H9 (cell line): Measurements from ENCODE around the gene AKAP9. TPM values are rescaled to one million over a fixed set of nuclear protein-coding genes. Genes with fewer than 3 reads are reported as not detected.

Experiments
- DNase-seq: peaks from one replicate; pipeline ENCODE4 v3.0.0-alpha.2; 2017
- H2AFZ ChIP-seq: one replicate; pipeline ENCODE4 v1.6.1; 2013; ENCODE audit warnings: mild to moderate bottlenecking, low read length, control low read depth, moderate library complexity
- H2AK5ac ChIP-seq: 2 replicates; pipeline ENCODE4 v1.6.1; 2013; ENCODE audit warnings: low read length, control low read depth, mixed read lengths; ENCODE audit not compliant: insufficient read length
- H2BK120ac ChIP-seq: one replicate; pipeline ENCODE4 v1.6.1; 2013; ENCODE audit warnings: low read depth, mild to moderate bottlenecking, low read length, control low read depth, inconsistent platforms; ENCODE audit not compliant: poor library complexity, severe bottlenecking
- H2BK12ac ChIP-seq: 2 replicates; pipeline ENCODE4 v1.6.1; 2013; ENCODE audit warnings: low read length, control low read depth, mixed read lengths, low read depth; ENCODE audit not compliant: insufficient read length
- H2BK15ac ChIP-seq: 2 replicates; pipeline ENCODE4 v1.6.1; 2013; ENCODE audit warnings: low read depth, low read length, control low read depth
- H2BK20ac ChIP-seq: one replicate; pipeline ENCODE4 v1.6.1; 2013; ENCODE audit warnings: low read depth, mild to moderate bottlenecking, low read length, control low read depth, inconsistent platforms; ENCODE audit not compliant: poor library complexity, severe bottlenecking
- H2BK5ac ChIP-seq: 2 replicates; pipeline ENCODE4 v1.6.1; 2013; ENCODE audit warnings: low read length, control low read depth, mixed read lengths; ENCODE audit not compliant: insufficient read length
- H3K14ac ChIP-seq: 2 replicates; pipeline ENCODE4 v1.6.1; 2013; ENCODE audit warnings: low read length, control low read depth; ENCODE audit not compliant: insufficient read depth
- H3K18ac ChIP-seq: 2 replicates; pipeline ENCODE4 v1.6.1; 2013; ENCODE audit warnings: low read depth, mild to moderate bottlenecking, mixed read lengths, low read length, control low read depth; ENCODE audit not compliant: insufficient read length
- H3K23ac ChIP-seq: 2 replicates; pipeline ENCODE4 v1.6.1; 2013; ENCODE audit warnings: low read length, control low read depth, mixed read lengths, low read depth; ENCODE audit not compliant: insufficient read length
- H3K23me2 ChIP-seq: 2 replicates; pipeline ENCODE4 v1.6.1; 2013; ENCODE audit warnings: low read depth, mild to moderate bottlenecking, mixed read lengths, low read length, control low read depth; ENCODE audit not compliant: insufficient read length, poor library complexity, severe bottlenecking
- H3K27ac ChIP-seq: 2 replicates; pipeline ENCODE4 v1.5.1; 2013; ENCODE audit warnings: low read length, control low read depth, mixed read lengths, low read depth; ENCODE audit not compliant: insufficient read length
- H3K27me3 ChIP-seq: 2 replicates; pipeline ENCODE4 v1.6.1; 2013; ENCODE audit warnings: low read length, control low read depth, inconsistent platforms; ENCODE audit not compliant: insufficient read depth
- H3K4ac ChIP-seq: 2 replicates; pipeline ENCODE4 v1.6.1; 2013; ENCODE audit warnings: low read depth, mild to moderate bottlenecking, control low read depth, inconsistent platforms, low read length, moderate library complexity
- H3K4me1 ChIP-seq: 2 replicates; pipeline ENCODE4 v1.6.1; 2013; ENCODE audit warnings: low read length, control low read depth, inconsistent platforms; ENCODE audit not compliant: insufficient read depth
- H3K4me2 ChIP-seq: 2 replicates; pipeline ENCODE4 v1.6.1; 2013; ENCODE audit warnings: low read length, control low read depth, mixed read lengths; ENCODE audit not compliant: insufficient read length, insufficient read depth
- H3K56ac ChIP-seq: 2 replicates; pipeline ENCODE4 v1.6.1; 2013; ENCODE audit warnings: low read depth, mild to moderate bottlenecking, mixed read lengths, low read length, control low read depth; ENCODE audit not compliant: insufficient read length
- H3K79me1 ChIP-seq: 2 replicates; pipeline ENCODE4 v1.6.1; 2013; ENCODE audit warnings: low read depth, mild to moderate bottlenecking, moderate library complexity, low read length, control low read depth, inconsistent platforms; ENCODE audit not compliant: insufficient read depth, poor library complexity, severe bottlenecking
- H3K79me2 ChIP-seq: 2 replicates; pipeline ENCODE4 v1.6.1; 2013; ENCODE audit warnings: low read length, control low read depth, inconsistent platforms; ENCODE audit not compliant: insufficient read depth
- H3K9ac ChIP-seq: 2 replicates; pipeline ENCODE4 v1.6.1; 2013; ENCODE audit warnings: low read length, control low read depth, mixed read lengths; ENCODE audit not compliant: insufficient read length; ENCODE audit errors: extremely low read depth
- H3K9me3 ChIP-seq: one replicate; pipeline ENCODE4 v1.6.1; 2013; ENCODE audit warnings: low read depth, low read length, inconsistent platforms; ENCODE audit not compliant: control insufficient read depth
- H3T11ph ChIP-seq: one replicate; pipeline ENCODE4 v1.6.1; 2013; ENCODE audit warnings: mild to moderate bottlenecking, low read length, control low read depth, inconsistent platforms
- H4K20me1 ChIP-seq: one replicate; pipeline ENCODE4 v1.6.1; 2013; ENCODE audit not compliant: control insufficient read depth, insufficient read length, insufficient read depth
- H4K5ac ChIP-seq: 2 replicates; pipeline ENCODE4 v1.6.1; 2013; ENCODE audit warnings: low read depth, mild to moderate bottlenecking, mixed read lengths, low read length, control low read depth; ENCODE audit not compliant: insufficient read length
- H4K8ac ChIP-seq: replicated peaks from 2 replicates; pipeline ENCODE4 v1.6.1; 2013; ENCODE audit warnings: low read length, control low read depth, mixed read lengths, low read depth; ENCODE audit not compliant: insufficient read length
- H4K91ac ChIP-seq: 2 replicates; pipeline ENCODE4 v1.6.1; 2013; ENCODE audit warnings: low read depth, mild to moderate bottlenecking, moderate library complexity, mixed read lengths, low read length, control low read depth; ENCODE audit not compliant: insufficient read length
- H3K27ac Mint-ChIP-seq, 3 experiments: 2 replicates in 2 of 3; 3 replicates in 1 of 3; pipeline ENCODE4 v1.8.0; 2020 to 2021; ENCODE audit warnings: mixed read lengths in 3 of 3, mild to moderate bottlenecking in 1 of 3, moderate library complexity in 1 of 3
- H3K27me3 Mint-ChIP-seq: 2 replicates; pipeline ENCODE4 v1.8.0; 2021; ENCODE audit warnings: low read depth, mild to moderate bottlenecking, moderate library complexity, mixed read lengths
- H3K36me3 Mint-ChIP-seq, 3 experiments: 2 replicates in 2 of 3; 3 replicates in 1 of 3; pipeline ENCODE4 v1.8.0; 2020 to 2021; ENCODE audit warnings: low read depth in 3 of 3, mixed read lengths in 3 of 3; ENCODE audit not compliant: insufficient read depth in 1 of 3
- H3K4me1 Mint-ChIP-seq, 2 experiments: 2 replicates each; pipeline ENCODE4 v1.8.0; 2020; ENCODE audit warnings: mixed read lengths in 2 of 2
- H3K4me3 Mint-ChIP-seq, 2 experiments: 2 replicates in 1 of 2; 3 replicates in 1 of 2; pipeline ENCODE4 v1.8.0; 2020 to 2021; ENCODE audit warnings: mild to moderate bottlenecking in 2 of 2, mixed read lengths in 2 of 2, moderate library complexity in 1 of 2
- H3K9me3 Mint-ChIP-seq, 2 experiments: 2 replicates in 1 of 2; 3 replicates in 1 of 2; pipeline ENCODE4 v1.8.0; 2020; ENCODE audit warnings: mild to moderate bottlenecking in 2 of 2, mixed read lengths in 2 of 2, moderate library complexity in 1 of 2
- WGBS: extraction: QIAGEN DNeasy Blood & Tissue Kit; methylation state at CpG from one replicate; pipeline ENCODE4 v1.1.7; 2013; ENCODE audit warnings: missing lambda C conversion rate, low lambda C conversion rate, mixed read lengths; ENCODE audit not compliant: insufficient read length; ENCODE audit errors: extremely low coverage; 5-methylcytosine and 5-hydroxymethylcytosine counted together
- total RNA-seq: library from RNA; stranded (reverse); gene quantifications from 2 replicates; pipeline ENCODE4 v1.2.1, GENCODE V29; 2021
- TF ChIP-seq, protein P1 (sequence below): fragments of 200-600 bp; sonication (generic); conservative IDR thresholded peaks from 3 replicates; pipeline ENCODE4 v1.8.0; 2021; ENCODE audit warnings: antibody characterized with exemption, mild to moderate bottlenecking

The AKAP9 gene
- total RNA-seq, 1 experiment from 2014 or later = 22.4 TPM

DNA sequence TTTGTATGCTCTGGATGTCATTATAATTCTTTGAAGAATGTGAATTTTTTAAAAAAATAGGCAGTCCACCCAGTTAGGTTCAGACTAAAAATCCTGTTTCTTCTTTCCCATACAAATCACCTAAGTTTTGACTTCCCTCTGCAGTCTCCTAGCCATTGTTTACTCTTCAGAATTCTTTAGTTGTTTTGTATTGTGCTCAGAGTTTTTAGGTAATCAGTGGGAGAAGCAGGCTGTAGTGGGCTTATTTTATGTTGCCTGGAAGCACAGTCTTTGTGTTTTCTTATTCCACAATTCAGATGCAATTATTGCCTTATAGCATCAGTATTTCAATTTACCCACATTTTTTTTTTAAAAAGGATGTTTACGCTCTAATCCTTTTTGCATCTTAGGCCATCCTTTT, 94.9 kb downstream of the AKAP9 start:
- no peak overlapping the region for H3K14ac ChIP-seq
- no peak overlapping the region for H4K8ac ChIP-seq
- no peak overlapping the region for H2BK20ac ChIP-seq
- Mint-ChIP-seq H3K27me3 (no peaks in the 10 kb centered on the region), H3K4me3 (no peak overlapping the region), H3K27ac (peak overlapping the region in 1 of 3 experiments; percentile 83; a peak in 2 of 7 replicates), H3K36me3 (peaks cover 9 to 29% (median 21%) of the 10 kb centered on the region in 3 experiments; a peak in 6 of 7 replicates), H3K4me1 (peaks cover 0 to 14% of the 10 kb centered on the region in 2 experiments; a peak in 3 of 4 replicates), H3K9me3 (no peaks in the 10 kb centered on the region)
- H4K5ac ChIP-seq = no peak overlapping the region
- no CpG with 5 or more reads among the region's 1 CpG for WGBS
- no peak overlapping the region for H3K56ac ChIP-seq
- TF ChIP-seq, protein P1, sequence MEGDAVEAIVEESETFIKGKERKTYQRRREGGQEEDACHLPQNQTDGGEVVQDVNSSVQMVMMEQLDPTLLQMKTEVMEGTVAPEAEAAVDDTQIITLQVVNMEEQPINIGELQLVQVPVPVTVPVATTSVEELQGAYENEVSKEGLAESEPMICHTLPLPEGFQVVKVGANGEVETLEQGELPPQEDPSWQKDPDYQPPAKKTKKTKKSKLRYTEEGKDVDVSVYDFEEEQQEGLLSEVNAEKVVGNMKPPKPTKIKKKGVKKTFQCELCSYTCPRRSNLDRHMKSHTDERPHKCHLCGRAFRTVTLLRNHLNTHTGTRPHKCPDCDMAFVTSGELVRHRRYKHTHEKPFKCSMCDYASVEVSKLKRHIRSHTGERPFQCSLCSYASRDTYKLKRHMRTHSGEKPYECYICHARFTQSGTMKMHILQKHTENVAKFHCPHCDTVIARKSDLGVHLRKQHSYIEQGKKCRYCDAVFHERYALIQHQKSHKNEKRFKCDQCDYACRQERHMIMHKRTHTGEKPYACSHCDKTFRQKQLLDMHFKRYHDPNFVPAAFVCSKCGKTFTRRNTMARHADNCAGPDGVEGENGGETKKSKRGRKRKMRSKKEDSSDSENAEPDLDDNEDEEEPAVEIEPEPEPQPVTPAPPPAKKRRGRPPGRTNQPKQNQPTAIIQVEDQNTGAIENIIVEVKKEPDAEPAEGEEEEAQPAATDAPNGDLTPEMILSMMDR = no peak
- H2BK120ac ChIP-seq = no peak overlapping the region
- H2BK5ac ChIP-seq = no peak overlapping the region
- H2BK15ac ChIP-seq = no peak overlapping the region
- no peak for DNase-seq
- no peaks in the 10 kb centered on the region for H3K79me1 ChIP-seq
- H3K9ac ChIP-seq = no peak overlapping the region
- no peak overlapping the region for H3T11ph ChIP-seq
- H2BK12ac ChIP-seq = no peak overlapping the region
- H4K20me1 ChIP-seq = no peaks in the 10 kb centered on the region
- no peaks in the 10 kb centered on the region for H3K9me3 ChIP-seq
- H3K4me1 ChIP-seq = no peaks in the 10 kb centered on the region
- H3K27ac ChIP-seq = no peak overlapping the region
- no peak overlapping the region for H3K23ac ChIP-seq
- H2AK5ac ChIP-seq = no peak overlapping the region
- no peaks in the 10 kb centered on the region for H3K27me3 ChIP-seq
- no peaks in the 10 kb centered on the region for H3K79me2 ChIP-seq
- no peak overlapping the region for H3K4me2 ChIP-seq
- no peak overlapping the region for H3K18ac ChIP-seq
- H3K23me2 ChIP-seq = no peaks in the 10 kb centered on the region
- no peak overlapping the region for H3K4ac ChIP-seq
- H4K91ac ChIP-seq = no peak overlapping the region
- no peak overlapping the region for H2AFZ ChIP-seq
